Kidney epithelial cell (primary cell): ENCODE results near the gene FAM3D. TPM values are rescaled to one million over a fixed set of nuclear protein-coding genes. Genes with fewer than 3 reads are reported as not detected.

Experiments used
- DNase-seq: peaks from one replicate; pipeline ENCODE4 v3.0.0-alpha.2; 2010; ENCODE audit warnings: low read depth
- H3K27me3 ChIP-seq: 2 replicates; pipeline ENCODE4 v1.6.0; 2011; ENCODE audit warnings: low read length; ENCODE audit not compliant: control insufficient read depth, insufficient read depth
- H3K36me3 ChIP-seq: 2 replicates; pipeline ENCODE4 v1.5.1; 2011; ENCODE audit warnings: low read length; ENCODE audit not compliant: control insufficient read depth, insufficient read depth
- H3K4me3 ChIP-seq: 2 replicates; pipeline ENCODE4 v1.5.1; 2011; ENCODE audit warnings: low read depth, mild to moderate bottlenecking, control low read depth, low read length
- total RNA-seq: library from RNA; depleted of rRNA; stranded (reverse); fragments of >200 nt; gene quantifications from 2 replicates; pipeline ENCODE4 v1.2.3, GENCODE V29; 2015
- TF ChIP-seq, protein P1 (sequence below): IDR thresholded peaks from 2 replicates; pipeline ENCODE4 v1.5.1; 2011; ENCODE audit warnings: mild to moderate bottlenecking, moderate library complexity, low read length, control low read depth, inconsistent platforms; ENCODE audit not compliant: insufficient read depth, poor library complexity, severe bottlenecking

The FAM3D gene
- total RNA-seq, 1 donor from 2014 or later, result not detected

GRCh38 chr3:58642846-58643245 is 23.7 kb downstream of the FAM3D start:
- Histone ChIP-seq H3K27me3 (no peaks in the 10 kb centered on the region), H3K4me3 (no peak overlapping the region), H3K36me3 (no peaks in the 10 kb centered on the region)
- DNase-seq, result no peak
- TF ChIP-seq, protein P1, sequence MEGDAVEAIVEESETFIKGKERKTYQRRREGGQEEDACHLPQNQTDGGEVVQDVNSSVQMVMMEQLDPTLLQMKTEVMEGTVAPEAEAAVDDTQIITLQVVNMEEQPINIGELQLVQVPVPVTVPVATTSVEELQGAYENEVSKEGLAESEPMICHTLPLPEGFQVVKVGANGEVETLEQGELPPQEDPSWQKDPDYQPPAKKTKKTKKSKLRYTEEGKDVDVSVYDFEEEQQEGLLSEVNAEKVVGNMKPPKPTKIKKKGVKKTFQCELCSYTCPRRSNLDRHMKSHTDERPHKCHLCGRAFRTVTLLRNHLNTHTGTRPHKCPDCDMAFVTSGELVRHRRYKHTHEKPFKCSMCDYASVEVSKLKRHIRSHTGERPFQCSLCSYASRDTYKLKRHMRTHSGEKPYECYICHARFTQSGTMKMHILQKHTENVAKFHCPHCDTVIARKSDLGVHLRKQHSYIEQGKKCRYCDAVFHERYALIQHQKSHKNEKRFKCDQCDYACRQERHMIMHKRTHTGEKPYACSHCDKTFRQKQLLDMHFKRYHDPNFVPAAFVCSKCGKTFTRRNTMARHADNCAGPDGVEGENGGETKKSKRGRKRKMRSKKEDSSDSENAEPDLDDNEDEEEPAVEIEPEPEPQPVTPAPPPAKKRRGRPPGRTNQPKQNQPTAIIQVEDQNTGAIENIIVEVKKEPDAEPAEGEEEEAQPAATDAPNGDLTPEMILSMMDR, result no peak

DNA sequence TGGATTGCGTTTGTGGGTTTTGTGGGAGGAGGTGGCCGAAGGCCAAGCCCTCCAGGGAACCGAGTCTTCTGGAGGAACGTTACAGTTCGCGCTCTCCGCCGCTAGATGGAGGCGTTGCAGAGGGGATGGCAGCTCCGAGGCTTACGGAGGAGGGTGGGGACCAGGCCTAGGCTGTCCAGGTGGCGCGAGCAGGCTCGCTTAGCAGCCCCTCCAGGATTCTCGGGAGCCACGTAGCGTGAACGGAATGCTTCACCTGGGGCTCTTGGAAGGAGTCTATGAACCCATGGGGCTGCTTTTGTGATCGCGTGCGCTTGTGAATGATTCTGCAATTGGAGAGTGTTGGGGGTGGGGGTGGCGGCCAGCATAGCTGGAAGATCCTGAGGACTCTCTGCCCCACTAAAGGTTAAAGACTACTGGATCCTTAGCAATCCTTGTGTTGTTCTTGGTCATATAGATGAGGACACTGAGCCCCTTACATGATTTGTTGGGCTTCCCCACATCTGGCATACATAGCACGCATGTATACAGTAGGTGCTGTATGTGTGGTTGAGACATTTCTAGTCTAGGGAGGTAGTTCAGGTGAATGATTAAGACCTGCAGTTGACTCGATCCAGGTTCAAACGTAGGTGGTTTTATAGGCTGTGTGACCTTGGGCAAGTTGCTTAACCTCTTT is 25.7 kb downstream of the FAM3D start:
- Histone ChIP-seq H3K27me3 (no peaks in the 10 kb centered on the region), H3K36me3 (no peaks in the 10 kb centered on the region), H3K4me3 (no peak overlapping the region)
- DNase-seq, result no peak
- TF ChIP-seq, protein P1, result peak; percentile 94

DNA sequence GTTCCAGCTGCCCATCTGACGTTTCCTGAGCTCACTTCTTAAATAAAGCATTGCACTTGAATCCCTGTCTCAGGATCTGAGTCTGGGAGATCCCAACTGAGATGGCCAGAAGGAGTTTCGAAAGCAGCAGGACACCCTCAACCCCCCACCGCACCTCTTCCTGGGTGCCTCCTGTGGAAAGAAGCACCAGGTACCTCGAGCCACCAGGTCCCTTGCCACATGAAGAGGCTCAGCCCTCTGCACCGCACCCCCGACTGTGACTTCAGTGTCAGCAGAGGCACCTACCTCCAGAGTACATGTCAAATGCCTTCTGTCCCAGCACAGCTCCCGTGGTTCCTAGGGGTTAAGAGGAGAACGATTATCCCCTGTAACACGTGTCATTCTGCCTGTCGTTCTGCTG is 26.7 kb downstream of the FAM3D start:
- Histone ChIP-seq H3K4me3 (no peak overlapping the region), H3K27me3 (no peaks in the 10 kb centered on the region), H3K36me3 (no peaks in the 10 kb centered on the region)
- TF ChIP-seq, protein P1, result no peak
- DNase-seq, result no peak

DNA sequence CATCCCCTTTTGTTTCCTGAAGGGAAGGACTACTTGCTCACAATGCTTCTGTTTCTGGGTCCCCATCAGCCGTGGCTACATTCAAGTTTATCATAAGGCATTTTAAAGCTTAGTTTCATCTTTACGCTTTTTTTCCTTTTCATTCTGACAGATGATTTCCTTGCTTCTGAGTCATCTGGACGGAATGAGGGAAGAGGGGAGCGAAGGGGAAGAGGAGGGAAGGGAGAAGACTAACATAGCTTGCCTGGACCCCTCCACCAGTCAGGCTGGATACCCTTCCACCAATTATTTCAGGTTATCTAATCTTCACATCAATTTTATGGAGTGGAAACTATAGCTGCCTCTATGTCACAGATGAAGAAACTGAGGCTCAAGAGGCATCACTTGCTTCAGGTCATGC is 27.6 kb downstream of the FAM3D start:
- no peak for DNase-seq
- Histone ChIP-seq H3K36me3 (no peaks in the 10 kb centered on the region), H3K4me3 (no peak overlapping the region), H3K27me3 (no peaks in the 10 kb centered on the region)
- TF ChIP-seq, protein P1, result no peak

- H3K27me3 ChIP-seq, result no peaks in the 10 kb centered on the region
- no peaks in the 10 kb centered on the region for H3K36me3 ChIP-seq
- TF ChIP-seq, protein P1, result no peak
- no peak for DNase-seq
- H3K4me3 ChIP-seq, result no peak overlapping the region
Measured at GRCh38 chr3:58638591-58638990, 28.0 kb downstream of the FAM3D start.

DNA sequence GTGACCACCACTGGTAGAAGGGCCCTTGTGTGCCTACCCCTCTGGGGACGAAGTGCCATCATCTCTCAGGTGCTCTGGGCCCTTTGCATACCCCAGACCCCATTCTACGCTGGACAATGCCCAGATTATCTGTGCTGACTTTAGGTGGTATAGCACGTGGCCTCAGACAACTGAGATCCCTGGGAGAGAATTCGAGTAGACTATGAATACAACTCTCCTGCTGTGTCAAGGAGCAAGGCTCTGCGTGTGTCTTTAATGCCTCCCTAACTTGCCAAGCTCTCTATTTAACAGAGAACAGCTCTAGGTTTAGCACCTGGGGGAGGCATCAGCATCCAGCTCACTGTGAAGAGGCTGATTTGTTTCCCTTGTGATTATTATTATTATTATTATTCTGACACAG is 29.1 kb downstream of the FAM3D start:
- Histone ChIP-seq H3K36me3 (no peaks in the 10 kb centered on the region), H3K4me3 (no peak overlapping the region), H3K27me3 (no peaks in the 10 kb centered on the region)
- no peak for DNase-seq
- TF ChIP-seq, protein P1, result no peak
